ENCODE measurements around the gene RPL36.
"Not testable (repeated sequence)": the region's sequence is repeated elsewhere in the genome, so short reads cannot be mapped to it uniquely, and the experiment has no call there.

- TF ChIP-seq CTCF, POLR2A (IDR thresholded peaks at IDR 0.05): not testable (repeated sequence)
Observed at GRCh38 chr19:5733172-5733571, 43.1 kb downstream of the RPL36 start.

Measured in Peyer's patch (tissue), 4 donors.